Mesothelial cell of epicardium (in vitro differentiated cells): ENCODE results near the gene SLC12A3. TPM values are rescaled to one million over a fixed set of nuclear protein-coding genes. Genes with fewer than 3 reads are reported as not detected.

Experiments
- DNase-seq, 2 experiments: peaks; one replicate each; pipeline ENCODE4 v3.0.0; 2021; ENCODE audit warnings: low spot score in 2 of 2; ENCODE audit not compliant: unreplicated experiment in 2 of 2
- H3K27ac Mint-ChIP-seq: 2 replicates; pipeline ENCODE4 v1.8.0; 2021; ENCODE audit warnings: mixed read lengths
- H3K27me3 Mint-ChIP-seq: 2 replicates; pipeline ENCODE4 v1.8.0; 2021; ENCODE audit warnings: low read depth, mixed read lengths
- H3K36me3 Mint-ChIP-seq: 2 replicates; pipeline ENCODE4 v1.8.0; 2021; ENCODE audit warnings: mixed read lengths
- H3K4me1 Mint-ChIP-seq: 2 replicates; pipeline ENCODE4 v1.8.0; 2021; ENCODE audit warnings: mixed read lengths
- H3K4me3 Mint-ChIP-seq: 2 replicates; pipeline ENCODE4 v1.8.0; 2021; ENCODE audit warnings: mild to moderate bottlenecking, moderate library complexity, mixed read lengths
- H3K9me3 Mint-ChIP-seq: 2 replicates; pipeline ENCODE4 v1.8.0; 2021; ENCODE audit warnings: mixed read lengths
- CTCF ChIP-seq: fragments of 200-600 bp; sonication (generic); IDR thresholded peaks from one replicate; pipeline ENCODE4 v1.5.0; 2021; ENCODE audit warnings: antibody characterized with exemption; ENCODE audit not compliant: unreplicated experiment
- total RNA-seq: library from RNA; stranded (reverse); gene quantifications from 3 replicates; pipeline ENCODE4 v1.2.1, GENCODE V29; 2021

Gene SLC12A3
- total RNA-seq, 1 donor from 2014 or later: not detected

- DNase-seq: no peak
- Mint-ChIP-seq H3K4me1 (peaks cover 12% of the 10 kb centered on the region), H3K4me3 (no peak overlapping the region), H3K36me3 (no peaks in the 10 kb centered on the region), H3K27me3 (no peaks in the 10 kb centered on the region), H3K9me3 (no peaks in the 10 kb centered on the region), H3K27ac (no peak overlapping the region)
- TF ChIP-seq CTCF: no peak
These were observed 6.2 kb downstream of the SLC12A3 start for GRCh38 chr16:56871172-56871593.

- TF ChIP-seq CTCF: no peak
- H3K9me3 Mint-ChIP-seq: no peaks in the 10 kb centered on the region
- DNase-seq: no peak
- no peak overlapping the region for H3K27ac Mint-ChIP-seq
- no peaks in the 10 kb centered on the region for H3K36me3 Mint-ChIP-seq
- no peaks in the 10 kb centered on the region for H3K27me3 Mint-ChIP-seq
- peaks cover 8% of the 10 kb centered on the region for H3K4me1 Mint-ChIP-seq
- H3K4me3 Mint-ChIP-seq: no peak overlapping the region
These were observed 7.9 kb downstream of the SLC12A3 start for GRCh38 chr16:56872863-56873391.

- H3K27me3 Mint-ChIP-seq: no peaks in the 10 kb centered on the region
- H3K4me3 Mint-ChIP-seq: no peak overlapping the region
- H3K4me1 Mint-ChIP-seq: peaks cover 8% of the 10 kb centered on the region
- no peaks in the 10 kb centered on the region for H3K9me3 Mint-ChIP-seq
- no peaks in the 10 kb centered on the region for H3K36me3 Mint-ChIP-seq
- no peak for TF ChIP-seq CTCF
- no peak for DNase-seq
- H3K27ac Mint-ChIP-seq: peak overlapping the region; percentile 43
These were observed 9.8 kb downstream of the SLC12A3 start for GRCh38 chr16:56874800-56875199.

GRCh38 chr16:56876048-56876447, 11.0 kb downstream of the SLC12A3 start:
- H3K27me3 Mint-ChIP-seq: no peaks in the 10 kb centered on the region
- no peak for DNase-seq
- TF ChIP-seq CTCF: no peak

DNA sequence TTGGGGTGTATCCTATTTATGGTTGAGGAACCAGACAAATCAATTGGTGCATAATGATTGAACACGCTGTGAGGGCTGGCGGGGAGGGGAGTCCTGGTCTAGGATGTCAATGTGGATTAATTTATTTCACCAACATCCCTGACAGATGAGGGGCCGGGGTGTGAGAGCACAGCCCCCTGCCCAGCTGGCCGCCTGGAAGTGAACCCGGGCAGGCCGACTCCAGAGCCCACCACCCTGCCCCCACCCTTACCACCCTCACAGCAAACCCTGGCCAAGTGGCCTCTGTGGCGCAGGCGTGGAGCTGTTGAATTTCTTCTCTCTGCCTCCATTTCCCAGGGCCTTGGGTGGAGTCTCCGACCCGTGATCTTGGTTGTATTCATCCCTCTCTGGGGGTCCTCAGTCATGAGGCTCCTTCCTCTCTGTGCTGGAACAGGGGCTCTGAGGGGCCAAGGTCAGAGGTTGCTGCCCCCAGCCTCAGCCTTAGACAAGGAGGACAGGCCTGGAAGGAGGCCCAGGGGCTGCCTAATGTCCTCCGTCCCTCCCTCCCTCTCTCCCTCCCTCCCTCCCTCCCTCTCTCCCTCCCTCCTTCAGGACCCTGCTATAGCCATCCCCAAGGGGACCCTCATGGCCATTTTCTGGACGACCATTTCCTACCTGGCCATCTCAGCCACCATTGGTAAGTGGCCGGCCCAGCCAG, 12.6 kb downstream of the SLC12A3 start:
- Mint-ChIP-seq H3K27ac (no peak overlapping the region), H3K27me3 (no peaks in the 10 kb centered on the region), H3K9me3 (no peaks in the 10 kb centered on the region), H3K4me3 (no peak overlapping the region), H3K36me3 (no peaks in the 10 kb centered on the region), H3K4me1 (peaks cover 8% of the 10 kb centered on the region)
- TF ChIP-seq CTCF: no peak
- no peak for DNase-seq

More at GRCh38 chr16:56876048-56876447, 11.0 kb downstream of the SLC12A3 start:
- no peaks in the 10 kb centered on the region for H3K9me3 Mint-ChIP-seq
- H3K36me3 Mint-ChIP-seq: no peaks in the 10 kb centered on the region
- no peak overlapping the region for H3K4me3 Mint-ChIP-seq
- no peak overlapping the region for H3K27ac Mint-ChIP-seq
- H3K4me1 Mint-ChIP-seq: peaks cover 8% of the 10 kb centered on the region
